GM19035 (cell line): ENCODE measurements around the gene ABCC5.

ENCODE experiments used
- ATAC-seq: cut with Tn5 transposase; IDR thresholded peaks from one replicate; pipeline ENCODE4 v1.9.1; 2021; ENCODE audit not compliant: unreplicated experiment

ABCC5 gene

DNA sequence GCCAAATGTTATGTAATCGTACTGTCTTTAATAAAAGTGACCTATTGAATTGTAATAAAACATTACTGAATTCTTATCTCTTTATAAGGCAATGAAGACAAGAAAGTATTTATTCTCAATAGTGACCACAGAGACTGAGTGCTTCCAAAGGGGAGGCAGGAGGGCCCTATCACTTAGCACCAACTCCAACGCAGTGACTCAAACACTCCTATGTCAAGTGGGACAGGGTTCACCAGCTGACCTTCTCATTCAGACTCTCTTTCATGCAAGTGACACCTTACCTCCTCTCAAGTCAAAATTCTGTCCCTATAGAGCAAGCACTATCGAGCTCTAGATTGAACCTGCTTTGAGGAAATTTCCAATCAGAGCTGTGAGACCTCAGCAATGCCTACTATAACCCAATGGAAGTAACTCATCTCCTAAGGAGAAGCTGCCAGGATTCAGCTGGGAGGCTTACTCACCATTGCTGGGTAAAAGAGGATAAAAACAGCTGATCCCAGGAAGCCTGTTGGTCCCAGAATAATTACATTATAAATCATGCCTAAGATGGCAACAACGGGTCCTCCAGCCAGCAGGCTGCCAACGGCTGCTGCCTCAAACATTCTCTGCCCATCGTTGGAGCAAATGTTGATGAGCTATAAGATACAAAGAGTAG lies 35.6 kb downstream of the ABCC5 start:
- ATAC-seq = no peak

GRCh38 chr3:183980403-183980802 lies 37.3 kb downstream of the ABCC5 start:
- ATAC-seq = no peak

DNA sequence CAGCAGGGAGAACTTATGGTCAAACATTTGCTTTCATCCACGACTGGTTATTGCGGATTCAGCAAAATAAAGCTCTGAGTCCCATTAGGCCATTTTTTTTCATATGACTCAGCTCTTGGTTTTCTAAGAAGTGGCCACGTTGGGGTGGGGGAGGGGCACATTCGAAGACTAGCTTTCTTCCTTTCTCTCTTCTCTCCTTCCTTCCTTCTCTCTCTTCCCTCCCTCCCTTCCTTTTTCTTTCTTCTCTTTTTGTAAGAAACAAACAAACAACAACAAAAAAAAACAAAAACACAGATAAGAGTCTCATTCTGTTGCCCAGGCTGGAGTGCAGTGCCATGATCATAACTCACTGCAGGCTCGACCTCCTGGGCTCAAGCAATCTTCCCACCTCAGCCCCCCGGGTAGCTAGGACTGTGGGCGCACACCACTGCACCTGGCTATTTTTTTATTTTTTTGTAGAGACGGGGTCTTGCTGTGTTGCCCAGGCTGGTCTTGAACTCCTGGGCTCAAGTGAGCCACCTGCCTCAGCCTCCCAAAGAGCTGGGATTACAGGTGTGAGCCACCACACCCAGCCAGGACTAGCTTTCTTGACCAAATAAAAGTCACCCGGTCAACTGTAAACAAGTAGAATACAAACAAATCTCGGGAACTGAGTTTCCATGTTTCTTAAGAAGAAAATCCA lies 41.6 kb downstream of the ABCC5 start:
- ATAC-seq = no peak

DNA sequence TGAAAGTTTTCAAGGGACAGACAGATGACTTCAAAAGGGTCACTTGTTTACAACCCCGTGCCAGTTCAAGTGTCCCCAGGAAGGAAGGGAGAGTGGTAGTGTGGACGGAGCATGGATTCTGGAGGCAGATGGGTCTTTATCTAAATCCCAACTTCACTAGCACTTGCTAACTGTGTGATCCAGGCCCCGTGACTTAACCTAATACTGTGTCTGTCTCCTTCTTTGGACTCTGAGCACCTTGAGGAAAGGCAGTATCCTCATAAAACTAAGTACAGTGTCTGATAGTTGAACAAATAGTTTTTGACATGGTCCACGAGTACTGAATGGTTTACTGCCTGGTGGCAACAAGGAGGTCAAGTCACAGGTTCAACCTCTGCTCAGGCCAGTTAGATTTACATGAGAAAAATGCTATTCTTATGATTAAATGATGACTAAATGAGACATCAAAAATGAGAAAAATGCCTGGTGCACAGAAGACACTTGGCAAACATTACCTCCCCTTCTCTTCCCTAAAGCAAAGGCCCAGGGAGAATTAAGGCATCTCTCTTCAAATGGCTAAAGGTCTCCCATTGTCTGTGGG lies 48.9 kb downstream of the ABCC5 start:
- no peak for ATAC-seq

- ATAC-seq = no peak
Observed at GRCh38 chr3:183967693-183968092, 50.0 kb downstream of the ABCC5 start.

DNA sequence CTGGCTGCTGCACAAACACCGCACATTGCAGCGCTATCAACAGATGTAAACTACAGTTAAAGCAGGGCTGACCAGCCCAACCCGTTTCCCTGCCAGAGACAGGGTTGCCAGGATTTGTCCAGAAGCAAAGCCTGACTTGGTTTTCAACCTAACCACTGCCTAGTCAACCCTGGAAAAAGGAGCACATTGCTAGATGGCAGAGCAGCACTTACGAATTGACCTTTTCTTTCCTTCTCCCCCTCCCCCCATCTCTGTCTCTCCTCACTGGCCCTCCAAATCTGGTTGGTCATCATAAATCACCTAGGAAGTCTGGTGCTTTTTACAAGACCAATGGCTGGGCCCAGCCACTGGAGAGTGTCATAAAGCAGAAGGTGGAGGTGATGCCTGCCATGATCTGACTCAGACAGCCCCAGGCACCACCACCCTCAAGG lies 51.3 kb downstream of the ABCC5 start:
- no peak for ATAC-seq

DNA sequence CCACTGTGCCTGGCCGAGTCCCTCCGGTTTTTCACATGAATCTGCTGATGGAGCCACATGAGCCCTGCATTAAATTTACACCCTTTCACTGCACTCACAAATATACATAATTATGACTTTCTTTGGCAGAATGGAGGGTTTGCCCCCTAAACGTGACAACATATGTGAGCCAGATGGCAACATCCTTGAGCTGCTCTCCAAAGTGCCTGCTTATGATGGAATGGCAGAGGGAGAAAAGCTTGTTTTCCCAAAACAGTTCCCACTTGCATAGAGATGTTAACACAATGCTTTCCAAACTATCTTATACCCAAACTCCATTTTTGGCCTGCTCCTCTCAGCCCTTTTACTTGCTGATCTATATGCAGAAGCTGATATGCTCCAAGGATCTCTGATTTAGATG lies 54.9 kb downstream of the ABCC5 start:
- ATAC-seq = no peak

DNA sequence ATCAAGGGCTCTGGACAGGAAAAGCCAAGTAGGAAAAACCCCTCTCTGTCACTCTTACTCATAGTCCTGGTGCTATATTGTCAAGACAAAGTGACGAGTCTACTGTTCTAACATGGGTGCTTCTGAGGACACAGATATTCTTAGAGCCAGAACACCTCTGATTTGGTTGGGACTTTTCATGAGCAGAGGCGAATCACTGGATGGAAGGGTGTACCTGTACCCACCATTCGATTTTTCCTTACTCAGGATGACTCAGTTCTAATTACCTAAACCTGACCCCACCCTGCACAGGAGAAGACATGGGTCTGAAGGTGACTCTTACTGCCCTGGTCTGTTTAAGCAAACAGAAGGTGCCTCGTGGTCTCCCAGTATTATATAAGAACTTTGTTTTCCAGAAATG lies 58.5 kb downstream of the ABCC5 start:
- no peak for ATAC-seq

DNA sequence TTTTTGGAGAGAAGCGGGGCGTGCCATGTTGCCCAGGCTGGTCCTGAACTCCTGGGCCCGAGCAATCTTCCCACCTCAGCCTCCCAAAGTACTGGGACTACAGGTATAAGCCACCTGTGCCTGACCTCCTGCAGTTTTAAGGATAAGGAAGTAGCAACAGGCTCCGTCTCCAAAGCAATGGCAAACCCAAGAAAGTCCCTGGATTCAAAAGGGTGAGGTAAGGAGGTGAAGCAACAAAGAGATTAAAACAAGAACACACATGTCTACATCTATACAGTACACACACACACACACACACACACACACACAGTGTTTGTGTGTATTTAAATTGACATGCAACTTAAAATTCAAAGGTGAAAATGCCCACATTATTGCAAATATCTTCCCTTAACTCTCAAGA lies 58.9 kb downstream of the ABCC5 start:
- no peak for ATAC-seq

GRCh38 chr3:183958226-183958625 lies 59.5 kb downstream of the ABCC5 start:
- ATAC-seq = no peak

DNA sequence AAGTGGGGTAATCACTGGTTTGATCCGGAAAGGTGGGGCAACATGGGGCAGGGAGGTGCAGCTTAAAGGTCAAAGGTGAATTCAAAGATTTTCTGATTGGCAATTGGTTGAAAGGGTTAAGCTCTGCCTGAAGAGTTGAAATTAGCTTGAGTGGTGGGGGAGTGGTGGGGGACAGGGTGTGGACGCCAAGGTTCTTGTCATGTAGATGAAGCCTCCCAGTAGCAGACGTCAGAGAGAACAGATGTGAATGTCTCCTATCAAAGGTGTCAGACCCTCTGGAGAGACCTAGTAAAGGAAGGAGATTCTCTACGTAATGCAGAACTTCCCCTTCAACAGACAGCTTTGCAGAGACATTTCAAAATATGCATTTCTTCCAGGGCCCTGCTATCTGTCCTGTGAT lies 62.8 kb downstream of the ABCC5 start:
- ATAC-seq = no peak

GRCh38 chr3:183953471-183954070 lies 64.1 kb downstream of the ABCC5 start:
- ATAC-seq = no peak

- no peak for ATAC-seq
Observed at GRCh38 chr3:183951459-183951858, 66.2 kb downstream of the ABCC5 start.

DNA sequence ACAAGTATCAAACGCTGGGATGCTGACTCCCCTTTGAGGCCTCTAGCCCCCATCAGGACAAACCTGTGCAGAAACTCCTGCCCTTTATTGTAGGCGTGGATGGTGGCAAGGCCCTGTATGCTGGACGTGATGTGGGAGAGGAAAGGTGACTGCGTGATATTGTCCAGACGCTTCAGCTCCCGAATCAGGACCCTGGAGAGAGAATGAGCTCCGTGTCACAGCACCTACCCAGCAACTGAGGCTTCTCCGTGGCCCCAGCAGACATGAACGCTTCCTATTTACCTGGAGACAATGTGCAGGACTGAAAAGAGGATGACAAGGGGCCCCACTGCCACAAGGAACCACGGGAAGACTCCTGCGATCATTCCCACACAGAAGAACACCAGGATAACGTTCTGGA lies 68.0 kb downstream of the ABCC5 start:
- no peak for ATAC-seq

DNA sequence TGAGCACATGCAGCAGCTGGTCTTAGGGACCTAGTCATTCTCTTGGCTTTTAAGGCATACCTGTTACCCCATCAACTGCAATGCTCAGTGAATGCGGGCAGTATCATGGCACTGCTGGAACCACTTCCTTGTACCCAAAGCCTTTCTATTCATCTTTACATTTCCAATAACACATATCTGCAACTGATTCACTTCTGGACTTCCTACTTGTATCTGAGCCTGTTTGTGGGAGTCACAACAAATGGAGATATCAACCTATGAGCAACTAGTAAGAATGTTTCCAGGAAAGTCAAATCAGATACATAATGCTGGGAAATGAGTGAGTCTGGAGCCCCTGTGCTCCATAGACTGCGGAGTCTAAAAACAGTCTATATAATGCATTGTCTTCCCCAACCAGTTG lies 71.6 kb downstream of the ABCC5 start:
- ATAC-seq = no peak

DNA sequence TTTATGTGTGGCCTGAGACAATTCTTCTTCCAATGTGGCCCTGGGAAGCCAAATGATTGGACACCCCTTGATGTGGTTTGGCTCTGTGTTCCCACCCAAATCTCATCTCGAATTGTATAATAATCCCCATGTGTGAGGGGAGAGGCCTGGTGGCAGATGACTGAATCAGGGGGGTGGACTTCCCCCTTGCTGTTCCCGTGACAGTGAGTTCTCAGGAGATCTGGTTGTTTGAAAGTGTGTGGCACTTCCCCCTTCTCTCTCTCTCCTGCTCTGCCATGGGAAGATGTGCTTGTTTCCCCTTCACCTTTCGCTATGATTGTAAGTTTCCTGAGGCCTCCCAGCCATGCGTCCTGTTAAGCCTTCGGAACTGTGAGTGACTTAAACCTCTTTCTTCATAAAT lies 72.9 kb downstream of the ABCC5 start:
- ATAC-seq = no peak

DNA sequence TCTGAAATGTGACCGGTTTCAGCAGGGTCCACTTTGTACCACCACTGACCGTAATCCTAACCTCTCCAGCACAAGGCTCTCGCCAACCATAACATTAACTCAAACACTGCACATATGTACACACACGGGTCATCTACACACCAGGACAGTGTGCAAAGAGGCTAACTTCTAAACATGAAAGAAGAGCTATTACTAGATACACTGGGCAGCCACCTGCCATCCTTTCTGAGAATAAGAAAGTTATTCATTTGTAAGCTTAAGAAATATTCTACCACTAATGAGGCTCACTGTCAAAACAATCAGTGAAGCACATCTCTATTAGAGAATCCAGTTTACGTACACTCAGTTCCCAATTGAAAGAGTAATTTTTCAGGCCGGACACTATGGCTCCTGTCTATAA lies 73.9 kb downstream of the ABCC5 start:
- no peak for ATAC-seq

GRCh38 chr3:183941216-183941615 lies 76.5 kb downstream of the ABCC5 start:
- no peak for ATAC-seq

- ATAC-seq = no peak
Observed at GRCh38 chr3:183937601-183938286, 79.9 kb downstream of the ABCC5 start.

DNA sequence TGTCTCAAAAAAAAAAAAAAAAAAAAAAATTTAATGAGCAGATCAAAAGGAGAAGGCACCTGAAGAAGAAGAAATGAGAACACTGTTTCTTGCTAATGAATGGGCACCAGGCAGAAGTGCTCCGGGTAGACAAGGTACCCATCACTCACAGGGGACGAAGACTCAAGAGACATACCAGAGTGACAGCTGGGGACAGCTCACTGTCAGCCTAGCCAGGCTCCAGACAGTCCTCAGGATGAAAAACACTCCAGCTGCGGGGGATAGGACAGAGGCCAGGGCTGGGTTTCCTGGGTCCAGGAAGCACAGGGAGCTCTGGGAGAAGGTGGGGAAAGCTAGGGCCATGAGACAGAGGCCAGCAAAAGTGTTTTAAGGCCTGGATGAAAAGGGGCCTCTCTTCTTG lies 84.5 kb downstream of the ABCC5 start:
- no peak for ATAC-seq

DNA sequence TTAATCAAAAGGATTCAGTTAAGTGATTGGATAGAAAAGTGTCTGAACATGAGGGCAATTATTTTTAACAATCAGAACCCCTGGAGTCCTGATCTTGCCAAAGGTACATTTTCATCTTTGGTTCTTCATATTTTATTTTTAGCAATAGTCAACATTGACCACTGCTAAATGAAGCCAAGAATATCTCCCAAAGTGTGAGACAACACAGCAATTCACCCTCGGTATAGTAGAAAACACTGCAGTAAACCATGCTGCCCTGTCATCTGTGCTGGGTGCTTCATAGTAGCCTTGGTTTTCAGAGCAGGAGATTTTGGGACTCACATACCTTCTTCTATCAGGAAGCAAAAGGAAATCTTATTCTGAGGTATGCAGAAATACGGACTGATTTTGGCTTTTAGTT lies 85.8 kb downstream of the ABCC5 start:
- ATAC-seq = no peak

- ATAC-seq = no peak
Observed at GRCh38 chr3:183930086-183930485, 87.6 kb downstream of the ABCC5 start.
